ENCODE results near the gene ATP11A.

ATP11A gene

DNA sequence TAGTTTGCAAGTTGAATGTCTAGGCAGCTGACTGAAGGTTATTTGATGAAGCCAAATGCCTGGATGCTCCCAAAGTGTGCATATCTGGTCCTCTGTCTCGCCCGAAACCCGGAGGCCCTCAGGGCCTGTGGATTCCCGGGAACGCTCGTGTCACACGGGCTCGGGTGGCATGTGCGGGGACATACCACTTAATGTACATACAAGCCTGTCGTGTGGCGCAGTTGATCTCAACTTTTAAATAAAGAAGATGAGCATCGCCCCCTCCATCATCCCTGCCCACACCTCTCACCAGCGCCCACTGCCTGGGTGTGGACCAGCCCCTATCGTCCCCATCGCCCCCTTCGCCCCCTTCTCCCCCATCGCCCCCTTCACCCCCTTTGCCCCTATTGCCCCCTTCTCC, 33.9 kb downstream of the ATP11A start:
- DNase-seq (ENCODE audit: low read depth in 2 of 2): no peak

- no peak for DNase-seq (ENCODE audit: low read depth in 2 of 2)
Observed at GRCh38 chr13:112724788-112725345, 35.0 kb downstream of the ATP11A start.

GRCh38 chr13:112725346-112726015, 35.6 kb downstream of the ATP11A start:
- DNase-seq (ENCODE audit: low read depth in 2 of 2): no peak

GRCh38 chr13:112726016-112726767, 36.4 kb downstream of the ATP11A start:
- no peak for DNase-seq (ENCODE audit: low read depth in 2 of 2)

DNA sequence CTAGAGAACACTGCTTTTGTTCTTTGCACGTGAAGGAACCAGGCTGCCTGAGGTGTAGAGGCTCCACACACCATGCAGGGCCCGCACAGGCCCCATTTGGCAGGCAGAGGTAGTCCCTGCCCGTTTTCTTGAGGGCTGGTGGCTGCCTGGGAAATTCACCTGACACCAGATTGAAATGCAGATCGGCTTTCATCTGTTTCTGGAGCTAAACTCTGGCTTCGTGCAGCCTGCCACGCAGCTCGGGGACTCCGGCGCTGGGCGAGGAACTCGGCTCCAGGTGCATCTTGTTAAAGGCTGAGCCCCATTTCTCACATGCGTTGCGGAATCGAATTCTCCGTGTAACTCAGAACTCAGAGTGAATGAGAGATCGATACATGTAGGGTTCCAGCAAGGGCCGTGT, 37.7 kb downstream of the ATP11A start:
- DNase-seq (ENCODE audit: low read depth in 2 of 2): no peak

DNA sequence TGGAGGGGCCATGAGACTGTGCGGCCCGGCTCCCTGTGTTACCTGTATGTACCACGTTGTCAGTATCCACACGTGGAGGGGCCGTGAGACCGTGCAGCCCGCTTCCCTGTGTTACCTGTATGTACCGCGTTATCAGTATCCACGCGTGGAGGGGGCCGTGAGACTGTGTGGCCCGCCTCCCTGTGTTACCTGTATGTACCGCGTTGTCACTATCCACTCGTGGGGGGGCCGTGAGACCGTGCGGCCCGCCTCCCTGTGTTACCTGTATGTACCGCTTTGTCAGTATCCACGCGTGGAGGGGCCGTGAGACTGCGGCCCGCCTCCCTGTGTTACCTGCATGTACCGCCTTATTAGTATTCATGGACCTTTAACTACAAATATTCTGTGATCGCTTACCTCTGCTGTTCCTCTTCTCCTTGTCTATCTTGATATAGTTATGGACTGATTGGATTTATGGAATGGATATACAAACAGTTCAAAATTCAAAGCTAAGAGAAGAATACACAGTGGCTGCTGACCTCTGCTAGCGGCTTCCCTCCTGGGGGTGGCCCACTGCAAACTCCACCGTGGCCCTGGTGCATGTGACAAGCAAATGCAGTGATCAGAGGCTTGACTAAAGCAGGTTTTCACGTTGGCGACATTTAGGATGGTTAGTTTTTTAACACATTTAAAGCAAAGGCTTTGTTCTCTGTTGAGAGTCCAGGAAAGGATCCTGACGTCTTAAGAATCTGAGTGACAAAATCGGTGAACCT, 38.7 kb downstream of the ATP11A start:
- DNase-seq (ENCODE audit: low read depth in 2 of 2): no peak

GRCh38 chr13:112729408-112729807, 39.6 kb downstream of the ATP11A start:
- DNase-seq (ENCODE audit: low read depth in 2 of 2): no peak

- DNase-seq (ENCODE audit: low read depth in 2 of 2): no peak
Observed at GRCh38 chr13:112730157-112730671, 40.4 kb downstream of the ATP11A start.

DNA sequence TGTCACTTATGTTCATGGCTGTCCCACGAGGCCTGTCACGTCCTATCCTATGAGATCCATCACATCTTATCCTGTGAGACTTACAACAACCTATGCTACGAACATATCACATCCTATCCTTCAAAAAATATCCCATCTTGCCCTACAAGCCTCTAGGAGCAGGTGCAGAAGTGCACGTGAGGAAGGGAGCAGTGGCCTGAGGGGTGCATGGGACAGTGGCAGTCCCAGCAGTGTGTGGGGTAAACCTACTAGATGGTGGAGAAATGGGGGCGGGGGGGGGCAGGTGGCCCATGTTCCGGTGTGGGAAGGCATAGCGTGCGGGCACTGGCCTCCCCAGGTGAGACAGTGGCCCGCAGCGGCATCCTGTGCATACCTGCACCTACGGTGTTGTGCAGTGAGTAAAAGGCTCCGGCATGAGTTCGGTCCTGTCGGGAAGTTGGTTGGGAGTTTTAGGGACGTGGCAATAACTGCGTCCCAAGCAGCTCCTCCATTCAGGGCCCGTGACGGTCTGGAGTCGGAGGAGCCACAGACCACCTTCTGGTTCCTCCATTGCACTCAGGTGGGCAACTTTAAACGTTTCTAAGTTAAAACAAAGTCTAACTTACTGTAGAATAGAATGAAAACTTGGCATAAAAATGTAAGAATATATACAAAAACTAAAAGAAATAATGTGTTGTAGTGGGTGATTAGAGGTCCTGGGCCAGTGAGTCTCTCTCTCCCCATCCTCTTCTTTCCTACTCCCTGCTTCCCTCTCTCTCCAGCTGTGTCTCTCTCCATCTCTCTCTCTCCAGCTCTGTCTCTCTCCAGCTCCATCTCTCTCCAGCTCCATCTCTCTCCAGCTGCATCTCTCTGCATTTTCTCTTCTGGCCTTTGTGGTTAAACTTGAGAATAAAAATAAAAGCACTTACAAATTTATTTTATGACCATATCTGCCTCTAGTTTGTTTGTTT, 42.1 kb downstream of the ATP11A start:
- no peak for DNase-seq (ENCODE audit: low read depth in 2 of 2)

DNA sequence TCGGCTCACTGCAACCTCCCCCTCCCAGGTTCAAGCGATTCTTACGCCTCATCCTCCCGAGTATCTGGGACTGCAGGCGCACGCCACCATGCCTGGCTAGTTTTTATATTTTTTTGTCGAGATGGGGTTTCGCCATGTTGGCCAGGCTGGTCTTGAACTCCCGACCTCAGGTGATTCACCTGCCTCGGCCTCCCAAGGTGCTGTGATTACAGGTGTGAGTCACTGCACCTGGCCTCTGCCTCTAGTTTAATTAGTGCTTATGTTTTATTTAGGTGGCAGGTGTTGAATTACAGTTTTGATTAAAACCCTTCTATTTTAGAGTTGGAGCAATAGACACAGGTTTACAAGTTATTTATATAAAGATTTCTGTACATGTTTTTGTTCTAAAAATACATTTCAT, 42.8 kb downstream of the ATP11A start:
- DNase-seq (ENCODE audit: low read depth in 2 of 2): no peak

DNA sequence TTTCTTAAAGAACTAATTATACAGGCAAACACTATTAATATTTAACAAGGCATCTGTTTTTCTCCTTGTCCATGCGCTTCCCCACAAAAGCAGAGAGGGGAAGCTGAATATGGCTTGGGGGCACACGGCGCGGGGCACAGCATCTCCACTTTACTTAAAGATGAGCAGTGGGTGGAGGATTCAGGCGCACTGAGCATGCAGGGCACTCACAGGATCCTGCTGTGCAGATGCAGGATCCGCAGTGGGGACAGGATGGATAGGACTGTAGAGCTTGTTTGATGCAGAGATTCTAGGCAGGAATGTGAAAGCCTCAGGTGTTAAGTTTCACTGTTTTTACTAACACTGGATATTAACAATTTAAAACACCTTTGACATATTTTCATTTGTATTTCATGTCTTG, 43.3 kb downstream of the ATP11A start:
- no peak for DNase-seq (ENCODE audit: low read depth in 2 of 2)

GRCh38 chr13:112733661-112734379, 44.0 kb downstream of the ATP11A start:
- no peak for DNase-seq (ENCODE audit: low read depth in 2 of 2)

GRCh38 chr13:112734696-112735547, 45.1 kb downstream of the ATP11A start:
- no peak for DNase-seq (ENCODE audit: low read depth in 2 of 2)

DNA sequence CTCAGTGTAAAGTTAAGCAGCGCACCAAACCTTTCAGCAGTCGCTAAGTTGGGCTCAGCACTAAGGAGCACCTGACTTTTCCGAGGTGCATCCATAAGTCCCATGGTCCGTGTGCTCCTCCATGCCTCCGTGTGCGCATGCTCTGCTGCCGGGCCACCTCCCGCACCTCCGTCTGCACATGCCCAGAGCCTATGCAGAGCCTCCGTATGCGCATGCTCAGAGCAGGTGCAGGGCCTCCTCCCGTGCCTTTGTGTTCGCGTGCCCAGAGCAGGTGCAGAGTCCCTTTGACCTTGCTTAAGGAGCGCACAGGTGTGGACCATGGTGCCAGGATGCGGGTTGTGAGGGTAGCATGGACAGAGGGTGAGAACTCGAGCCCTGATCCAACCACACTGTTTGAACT, 46.0 kb downstream of the ATP11A start:
- DNase-seq (ENCODE audit: low read depth in 2 of 2): no peak

DNA sequence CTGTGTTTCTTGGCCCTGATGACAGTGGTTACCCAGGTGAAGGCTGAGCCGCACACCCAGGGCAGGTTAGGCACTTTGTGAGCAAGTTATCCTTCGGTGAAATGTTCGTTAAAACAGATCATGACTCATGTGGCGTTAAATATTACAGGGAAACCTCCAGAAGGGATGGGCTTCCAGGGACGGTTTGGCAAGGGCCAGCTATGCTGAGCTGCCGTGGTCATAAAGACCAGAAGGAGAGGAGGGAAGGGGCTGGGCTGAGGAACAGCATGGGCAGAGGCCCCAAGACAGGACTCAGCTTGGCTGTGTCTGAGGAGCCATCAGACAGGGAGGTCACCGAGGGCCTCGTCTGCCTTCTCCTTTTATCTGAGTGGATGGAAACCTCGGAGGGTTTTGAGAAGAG, 47.5 kb downstream of the ATP11A start:
- no peak for DNase-seq (ENCODE audit: low read depth in 2 of 2)

DNA sequence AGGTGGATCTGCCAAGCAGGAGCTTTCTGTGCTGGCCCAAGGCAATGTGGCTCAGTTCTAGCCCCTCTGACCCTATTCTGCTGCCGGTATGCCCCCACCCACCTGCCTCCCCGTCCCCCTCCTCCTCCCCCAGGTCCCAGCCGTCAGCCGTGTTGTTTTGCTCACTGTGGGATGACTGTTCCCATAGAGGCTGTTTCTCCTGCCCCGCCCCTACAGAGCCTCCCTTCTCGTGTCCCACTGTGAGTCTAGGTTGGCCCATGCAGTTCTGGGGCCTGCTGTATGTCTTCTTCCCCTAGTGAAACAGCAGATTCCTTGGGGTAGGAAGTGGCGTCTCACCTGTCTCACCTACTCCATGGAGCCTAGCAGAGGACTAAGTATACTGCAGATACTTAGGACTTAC, 48.8 kb downstream of the ATP11A start:
- no peak for DNase-seq (ENCODE audit: low read depth in 2 of 2)

DNA sequence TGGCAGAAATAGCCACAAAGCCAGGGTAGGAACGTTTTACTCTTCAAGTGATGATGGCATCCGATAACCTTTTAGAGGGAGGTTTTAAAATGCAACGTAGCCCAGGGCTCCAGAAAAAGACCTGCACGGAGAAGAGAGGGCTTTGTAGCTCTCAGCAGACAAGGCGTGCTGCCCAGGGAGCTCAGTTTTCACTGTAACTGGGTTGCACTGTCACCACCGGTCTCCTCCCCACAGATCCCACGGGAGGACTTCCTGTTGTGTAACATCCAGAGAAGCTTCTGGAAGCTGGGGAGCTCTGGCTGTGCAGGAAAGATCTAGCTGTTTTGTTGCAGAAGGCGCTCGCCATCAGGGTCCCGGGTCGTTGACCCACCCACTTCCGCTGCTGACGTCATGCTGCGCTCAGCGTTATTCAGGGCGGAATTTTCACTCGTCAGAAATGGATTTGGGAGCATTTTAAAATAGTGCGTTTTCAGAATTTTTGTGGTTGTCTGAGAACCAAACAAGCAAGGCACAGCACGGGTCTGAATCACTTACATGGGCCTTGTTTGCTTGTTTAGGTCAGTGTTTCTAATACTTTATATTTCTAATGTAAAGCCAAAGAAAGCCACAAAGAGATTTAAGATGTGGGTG, 50.8 kb downstream of the ATP11A start:
- DNase-seq (ENCODE audit: low read depth in 2 of 2): no peak

GRCh38 chr13:112741185-112741755, 51.4 kb downstream of the ATP11A start:
- DNase-seq (ENCODE audit: low read depth in 2 of 2): no peak
